ENCODE data around the gene FKBP1A. TPM values are rescaled to one million over a fixed set of nuclear protein-coding genes. Genes with fewer than 3 reads are reported as not detected.

Gene FKBP1A
- total RNA-seq, 1 experiment from 2014 or later: 196 TPM

- no peak overlapping the region for H3K9ac ChIP-seq (ENCODE audit: extremely low read depth, insufficient read length, low read length)
- H2BK5ac ChIP-seq (ENCODE audit: insufficient read length, low read length): no peak overlapping the region
- no peak overlapping the region for H4K91ac ChIP-seq (ENCODE audit: insufficient read length, low read depth, low read length)
- no peaks in the 10 kb centered on the region for H3K27me3 Mint-ChIP-seq (ENCODE audit: low read depth)
- DNase-seq: no peak
- H2BK20ac ChIP-seq (ENCODE audit: low read depth, low read length, poor library complexity, severe bottlenecking): no peak overlapping the region
- H3K27ac Mint-ChIP-seq: no peak overlapping the region; a peak in 1 of 7 replicates
- no peaks in the 10 kb centered on the region for H3K23me2 ChIP-seq (ENCODE audit: insufficient read length, low read depth, low read length, poor library complexity, severe bottlenecking)
- no peaks in the 10 kb centered on the region for H3K9me3 Mint-ChIP-seq
- H3K4me2 ChIP-seq (ENCODE audit: insufficient read depth, insufficient read length, low read length): no peak overlapping the region
- H3K4ac ChIP-seq (ENCODE audit: low read depth, low read length): no peak overlapping the region
- H3K23ac ChIP-seq (ENCODE audit: insufficient read length, low read depth, low read length): no peak overlapping the region
- no peak overlapping the region for H3T11ph ChIP-seq (ENCODE audit: low read length)
- no peak overlapping the region for H2AFZ ChIP-seq (ENCODE audit: low read length)
- no peak overlapping the region for H3K18ac ChIP-seq (ENCODE audit: insufficient read length, low read depth, low read length)
- peaks cover 29% of the 10 kb centered on the region in 2 experiments for H3K4me1 Mint-ChIP-seq
- H4K20me1 ChIP-seq (ENCODE audit: control insufficient read depth, insufficient read depth, insufficient read length): no peaks in the 10 kb centered on the region
- peaks cover 9 to 48% (median 21%) of the 10 kb centered on the region in 3 experiments; a peak in 6 of 7 replicates for H3K36me3 Mint-ChIP-seq (ENCODE audit: insufficient read depth in 1 of 3, low read depth in 3 of 3)
- no peak overlapping the region for H4K5ac ChIP-seq (ENCODE audit: insufficient read length, low read depth, low read length)
- H2AK5ac ChIP-seq (ENCODE audit: insufficient read length, low read length): no peak overlapping the region
- no CpG with 5 or more reads among the region's 2 CpGs for WGBS (ENCODE audit: extremely low coverage, insufficient read length, low lambda C conversion rate)
- no peak overlapping the region for H2BK15ac ChIP-seq (ENCODE audit: low read depth, low read length)
- H3K14ac ChIP-seq (ENCODE audit: insufficient read depth, low read length): no peak overlapping the region
- TF ChIP-seq, protein P1, sequence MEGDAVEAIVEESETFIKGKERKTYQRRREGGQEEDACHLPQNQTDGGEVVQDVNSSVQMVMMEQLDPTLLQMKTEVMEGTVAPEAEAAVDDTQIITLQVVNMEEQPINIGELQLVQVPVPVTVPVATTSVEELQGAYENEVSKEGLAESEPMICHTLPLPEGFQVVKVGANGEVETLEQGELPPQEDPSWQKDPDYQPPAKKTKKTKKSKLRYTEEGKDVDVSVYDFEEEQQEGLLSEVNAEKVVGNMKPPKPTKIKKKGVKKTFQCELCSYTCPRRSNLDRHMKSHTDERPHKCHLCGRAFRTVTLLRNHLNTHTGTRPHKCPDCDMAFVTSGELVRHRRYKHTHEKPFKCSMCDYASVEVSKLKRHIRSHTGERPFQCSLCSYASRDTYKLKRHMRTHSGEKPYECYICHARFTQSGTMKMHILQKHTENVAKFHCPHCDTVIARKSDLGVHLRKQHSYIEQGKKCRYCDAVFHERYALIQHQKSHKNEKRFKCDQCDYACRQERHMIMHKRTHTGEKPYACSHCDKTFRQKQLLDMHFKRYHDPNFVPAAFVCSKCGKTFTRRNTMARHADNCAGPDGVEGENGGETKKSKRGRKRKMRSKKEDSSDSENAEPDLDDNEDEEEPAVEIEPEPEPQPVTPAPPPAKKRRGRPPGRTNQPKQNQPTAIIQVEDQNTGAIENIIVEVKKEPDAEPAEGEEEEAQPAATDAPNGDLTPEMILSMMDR (conservative IDR thresholded peaks at IDR 0.05): peak; percentile 26; the same call in 1 of the 3 replicates
- peaks cover 28% of the 10 kb centered on the region for H3K79me2 ChIP-seq (ENCODE audit: insufficient read depth, low read length)
- H2BK120ac ChIP-seq (ENCODE audit: low read depth, low read length, poor library complexity, severe bottlenecking): no peak overlapping the region
- no peak overlapping the region for H2BK12ac ChIP-seq (ENCODE audit: insufficient read length, low read depth, low read length)
- H3K56ac ChIP-seq (ENCODE audit: insufficient read length, low read depth, low read length): no peak overlapping the region
- peaks cover 6% of the 10 kb centered on the region for H3K4me1 ChIP-seq (ENCODE audit: insufficient read depth, low read length)
- H3K4me3 Mint-ChIP-seq: no peak overlapping the region
- H4K8ac ChIP-seq (replicated peaks; ENCODE audit: insufficient read length, low read depth, low read length): no peak overlapping the region
- no peak overlapping the region for H3K27ac ChIP-seq (ENCODE audit: insufficient read length, low read depth, low read length)
- no peaks in the 10 kb centered on the region for H3K9me3 ChIP-seq (ENCODE audit: control insufficient read depth, low read depth, low read length)
- no peaks in the 10 kb centered on the region for H3K27me3 ChIP-seq (ENCODE audit: insufficient read depth, low read length)
- peaks cover 17% of the 10 kb centered on the region for H3K79me1 ChIP-seq (ENCODE audit: insufficient read depth, low read depth, low read length, poor library complexity, severe bottlenecking)
These were observed 18.6 kb downstream of the FKBP1A start for GRCh38 chr20:1374246-1374645.

All from H9 (cell line).